Stimulated activated CD8-positive, alpha-beta memory T cell treated with anti-CD3 and anti-CD28 coated beads, Interleukin-7, amount 100 ng/mL, for 48 hours (primary cell): ENCODE results near the gene KIRREL3.
"Not testable (repeated sequence)": the region's sequence is repeated elsewhere in the genome, so short reads cannot be mapped to it uniquely, and the experiment has no call there.

Experiments
- DNase-seq, 2 donors: peaks; one replicate each; pipeline ENCODE4 v3.0.0-alpha.2; 2020; ENCODE audit warnings: low read depth in 1 of 2; ENCODE audit errors: extremely low read depth in 1 of 2

Gene KIRREL3

GRCh38 chr11:126381960-126382359 lies 618.6 kb downstream of the KIRREL3 start:
- DNase-seq, result not testable (repeated sequence)

GRCh38 chr11:126380909-126381308 lies 619.7 kb downstream of the KIRREL3 start:
- no peak for DNase-seq

DNA sequence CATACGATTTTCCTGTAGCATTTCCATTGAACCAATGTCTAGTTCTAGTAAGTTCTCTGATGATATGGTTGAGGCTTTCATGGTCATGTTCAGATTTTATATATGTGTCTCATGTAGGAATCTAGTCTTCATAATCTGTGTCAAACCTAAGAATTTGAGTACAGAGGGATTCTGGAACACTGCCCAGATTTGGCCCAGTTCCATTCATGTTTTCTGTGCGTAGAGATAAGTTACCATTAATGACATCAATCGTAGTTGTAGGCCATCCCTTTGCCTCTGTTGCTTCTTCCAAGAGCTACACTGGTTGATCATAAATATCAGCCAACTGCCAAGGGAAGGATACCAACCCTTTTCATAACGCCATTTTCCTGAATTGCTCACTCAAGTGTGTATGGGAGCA lies 621.8 kb downstream of the KIRREL3 start:
- DNase-seq, result no peak

GRCh38 chr11:126375726-126376125 lies 624.8 kb downstream of the KIRREL3 start:
- DNase-seq, result no peak

DNA sequence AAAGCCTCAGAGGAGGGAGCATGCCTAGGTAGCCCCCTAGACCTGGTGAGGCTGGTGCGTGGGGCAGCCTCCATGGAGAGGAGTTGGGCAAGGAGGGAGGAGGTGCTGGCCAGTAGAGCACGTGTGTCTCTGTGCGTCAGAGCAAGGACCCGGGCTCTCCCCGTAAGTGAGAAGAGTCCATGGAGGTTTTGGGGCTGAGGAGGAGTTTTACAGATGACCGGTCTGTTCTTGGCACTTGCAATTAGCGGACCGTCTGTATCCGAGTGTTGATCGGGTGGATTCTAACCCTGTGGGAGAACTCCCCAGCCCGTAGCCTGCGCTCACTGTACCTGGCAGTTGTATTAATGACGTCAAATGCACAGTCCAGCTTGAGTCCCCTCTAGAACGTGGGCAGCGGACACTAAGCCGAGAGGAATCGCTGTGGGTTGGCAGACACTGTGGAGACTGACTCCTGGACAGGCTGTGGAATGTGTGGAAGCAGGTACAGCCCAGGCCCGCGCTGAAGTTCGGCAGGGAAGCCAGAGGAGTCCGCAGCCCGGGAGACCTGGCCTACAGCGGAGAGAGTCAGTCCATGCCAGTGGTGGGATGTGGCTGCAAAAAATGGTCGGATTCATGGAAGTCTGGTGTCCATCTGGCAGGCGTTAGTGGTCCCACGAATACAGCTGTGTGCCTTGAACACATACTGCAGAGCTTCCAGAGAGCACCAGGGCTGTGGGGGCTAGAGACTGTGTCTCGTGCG lies 625.8 kb downstream of the KIRREL3 start:
- not testable (repeated sequence) for DNase-seq

DNA sequence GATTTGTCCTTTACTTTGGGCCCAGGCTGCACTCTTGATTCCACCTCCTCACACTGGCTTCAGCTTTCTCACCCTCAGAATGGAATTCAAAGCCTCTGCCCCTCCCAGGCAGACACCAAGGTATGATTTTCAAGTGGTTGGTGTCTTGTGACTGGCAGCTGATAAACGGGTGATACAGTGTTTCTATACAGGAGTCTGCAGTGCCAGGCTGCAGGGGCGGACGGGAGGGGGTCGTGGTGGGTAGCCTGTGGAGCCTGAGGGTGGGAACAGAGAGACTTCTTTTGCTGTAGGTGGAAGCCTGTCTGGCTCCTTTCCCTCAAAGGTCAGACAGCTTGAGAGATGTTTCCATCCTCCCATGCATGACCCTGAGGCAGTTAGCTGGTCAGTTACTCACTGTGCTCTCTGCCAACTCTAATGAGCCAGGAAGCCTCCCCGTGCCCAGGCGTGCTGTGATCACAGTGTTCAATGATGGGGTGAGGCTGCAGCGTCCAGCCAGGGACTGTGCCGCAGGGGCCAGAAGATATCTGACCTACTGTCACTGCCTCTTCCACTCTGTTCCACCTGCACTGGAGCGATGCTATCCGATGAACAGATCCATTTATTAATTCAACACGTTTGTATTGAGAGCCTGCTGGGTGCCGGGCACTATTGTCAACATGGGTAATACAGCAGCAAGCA lies 627.0 kb downstream of the KIRREL3 start:
- not testable (repeated sequence) for DNase-seq
